ENCODE data around the gene CEP112.

The CEP112 gene

DNA sequence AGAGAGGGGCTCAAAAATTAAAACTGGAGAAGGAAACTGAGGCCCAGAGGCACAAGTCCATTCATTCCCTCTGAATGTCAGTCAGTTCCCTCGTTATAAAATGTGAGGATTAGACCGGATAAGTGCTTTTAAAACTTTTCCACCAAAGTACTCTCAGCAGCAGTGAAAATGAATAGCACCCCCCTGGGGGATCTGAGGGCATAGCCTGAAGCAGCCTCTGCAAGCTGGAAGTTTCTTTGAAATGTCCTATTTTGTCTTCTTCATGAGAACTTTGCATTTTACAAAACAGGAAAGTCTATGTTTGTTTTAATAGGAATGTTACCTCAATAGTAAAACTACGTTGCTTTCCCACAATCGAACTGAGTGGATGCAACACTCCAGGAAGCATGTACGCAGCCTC is 273.0 kb downstream of the CEP112 start:
- TF ChIP-seq ZFX (IDR thresholded peaks at IDR 0.05): no peak
- TF ChIP-seq, protein P1, sequence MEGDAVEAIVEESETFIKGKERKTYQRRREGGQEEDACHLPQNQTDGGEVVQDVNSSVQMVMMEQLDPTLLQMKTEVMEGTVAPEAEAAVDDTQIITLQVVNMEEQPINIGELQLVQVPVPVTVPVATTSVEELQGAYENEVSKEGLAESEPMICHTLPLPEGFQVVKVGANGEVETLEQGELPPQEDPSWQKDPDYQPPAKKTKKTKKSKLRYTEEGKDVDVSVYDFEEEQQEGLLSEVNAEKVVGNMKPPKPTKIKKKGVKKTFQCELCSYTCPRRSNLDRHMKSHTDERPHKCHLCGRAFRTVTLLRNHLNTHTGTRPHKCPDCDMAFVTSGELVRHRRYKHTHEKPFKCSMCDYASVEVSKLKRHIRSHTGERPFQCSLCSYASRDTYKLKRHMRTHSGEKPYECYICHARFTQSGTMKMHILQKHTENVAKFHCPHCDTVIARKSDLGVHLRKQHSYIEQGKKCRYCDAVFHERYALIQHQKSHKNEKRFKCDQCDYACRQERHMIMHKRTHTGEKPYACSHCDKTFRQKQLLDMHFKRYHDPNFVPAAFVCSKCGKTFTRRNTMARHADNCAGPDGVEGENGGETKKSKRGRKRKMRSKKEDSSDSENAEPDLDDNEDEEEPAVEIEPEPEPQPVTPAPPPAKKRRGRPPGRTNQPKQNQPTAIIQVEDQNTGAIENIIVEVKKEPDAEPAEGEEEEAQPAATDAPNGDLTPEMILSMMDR (conservative IDR thresholded peaks at IDR 0.05): 0 out of 2 replicates have a peak, but pooled peaks have one; percentile 1

DNA sequence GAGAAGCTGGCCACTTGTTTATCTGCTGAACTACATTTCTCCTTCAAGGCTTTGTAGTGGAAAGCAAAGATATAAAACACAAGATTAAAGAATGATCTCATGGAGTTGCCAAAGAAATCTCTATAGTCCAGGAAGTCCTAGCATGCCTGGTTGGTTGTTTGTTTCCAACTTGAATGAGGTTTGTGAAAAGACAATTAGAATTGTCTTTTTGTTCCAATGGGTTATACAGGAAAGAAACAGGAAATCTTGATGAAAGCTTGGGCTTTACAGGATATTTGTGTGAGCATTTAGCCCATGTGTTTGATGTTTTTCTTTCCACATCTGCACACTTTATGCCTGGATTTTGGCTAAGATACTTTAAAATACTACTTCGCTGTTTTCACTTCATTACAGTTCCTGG is 273.4 kb downstream of the CEP112 start:
- no peak overlapping the region for H3K27ac ChIP-seq
- TF ChIP-seq, protein P1 (conservative IDR thresholded peaks at IDR 0.05): 0 out of 2 replicates have a peak, but pooled peaks have one; percentile 2
- TF ChIP-seq ZFX (IDR thresholded peaks at IDR 0.05): no peak

More for the DNA sequence above, 273.0 kb downstream of the CEP112 start:
- no peak overlapping the region for H3K27ac ChIP-seq

DNA sequence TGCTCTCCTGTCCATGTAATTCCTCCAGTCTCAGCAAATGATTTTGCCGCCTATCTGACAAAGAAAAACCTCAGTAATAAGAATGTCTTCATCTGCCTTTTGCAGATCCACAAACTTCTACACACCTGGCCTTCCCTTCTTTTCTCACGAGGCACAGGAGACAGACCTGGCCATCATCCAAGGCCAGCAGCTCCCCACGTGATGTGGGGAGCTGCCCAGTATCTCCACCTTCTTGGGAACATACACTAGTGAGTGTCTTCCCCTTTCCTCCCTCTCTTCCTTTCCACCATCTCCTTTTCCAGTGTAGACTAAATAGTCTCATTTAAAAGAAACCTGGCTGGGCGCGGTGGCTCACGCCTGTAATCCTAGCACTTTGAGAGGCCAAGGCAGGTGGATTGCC is 274.4 kb downstream of the CEP112 start:
- no peak overlapping the region for H3K27ac ChIP-seq
- TF ChIP-seq ZFX (IDR thresholded peaks at IDR 0.05): no peak
- TF ChIP-seq, protein P1 (conservative IDR thresholded peaks at IDR 0.05): no peak

DNA sequence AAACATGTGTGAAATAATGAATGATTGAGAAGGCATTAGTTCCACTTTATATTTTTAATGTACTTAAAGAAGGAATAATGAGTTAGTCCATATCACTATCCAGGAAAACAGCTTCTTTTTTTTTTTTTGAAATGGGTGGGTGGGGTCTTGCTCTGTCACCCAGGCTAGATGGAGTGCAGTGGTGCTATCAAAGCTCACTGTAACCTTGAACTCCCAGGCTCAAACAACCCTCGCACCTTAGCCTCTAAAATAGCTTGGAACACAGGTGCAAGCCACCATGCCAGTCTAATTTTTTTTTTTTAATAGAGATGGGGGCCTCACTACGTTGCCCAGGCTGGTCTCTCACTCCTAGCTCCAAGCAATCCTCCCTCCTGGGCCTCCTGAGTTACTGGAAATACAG is 275.5 kb downstream of the CEP112 start:
- TF ChIP-seq ZFX (IDR thresholded peaks at IDR 0.05): no peak
- H3K27ac ChIP-seq: no peak overlapping the region

DNA sequence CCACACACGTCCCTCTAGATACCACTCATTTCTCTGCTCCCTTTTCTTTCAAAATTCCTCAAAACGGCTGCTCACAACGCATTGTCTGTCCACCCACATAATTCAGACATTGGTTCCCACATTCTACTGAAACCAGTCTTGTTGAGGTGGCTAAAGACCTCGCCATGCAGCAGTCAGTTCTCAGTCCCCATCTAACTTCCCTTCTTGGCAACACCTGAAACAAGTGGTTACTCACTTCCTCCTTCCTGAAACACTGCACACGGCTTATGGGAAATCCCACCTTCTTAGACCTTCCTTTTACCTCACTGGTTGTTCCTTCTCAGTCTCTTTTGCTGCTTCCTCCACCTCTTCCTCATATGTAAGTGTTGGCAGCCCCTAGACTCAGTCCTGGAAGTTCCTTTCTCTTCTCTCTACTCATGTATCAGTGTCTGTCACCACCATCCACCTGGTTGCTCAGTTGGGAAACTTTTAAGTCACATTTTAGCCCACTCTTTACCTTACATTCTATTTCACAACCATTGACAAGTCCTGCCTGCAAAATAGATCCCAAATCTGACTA is 277.1 kb downstream of the CEP112 start:
- TF ChIP-seq, protein P1 (conservative IDR thresholded peaks at IDR 0.05): no peak
- no peak for TF ChIP-seq ZFX (IDR thresholded peaks at IDR 0.05)
- no peak overlapping the region for H3K27ac ChIP-seq

DNA sequence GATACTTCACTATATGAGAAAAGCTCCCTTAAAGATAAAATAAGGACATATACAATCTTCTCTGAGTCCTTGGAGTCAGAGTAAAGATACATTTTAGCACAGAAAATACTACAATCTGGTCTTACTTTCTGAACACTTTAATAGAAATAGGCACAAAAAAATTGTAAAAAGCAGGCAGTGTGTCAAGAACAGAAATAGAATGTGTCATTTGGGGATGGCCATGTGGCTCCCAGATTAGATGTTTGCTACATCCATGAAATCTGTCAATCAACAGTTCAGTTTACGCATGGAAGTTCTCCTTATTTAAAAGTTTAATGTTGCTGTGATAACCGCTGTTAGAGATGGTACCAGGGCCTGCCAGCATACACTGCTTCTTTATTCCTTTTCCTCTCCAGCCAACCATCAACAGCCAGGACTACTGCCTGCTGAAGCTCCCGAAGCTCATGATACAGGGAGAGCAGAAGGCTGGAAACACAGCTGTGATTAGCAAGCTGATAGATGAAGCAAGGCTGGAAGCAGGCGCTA is 278.5 kb downstream of the CEP112 start:
- TF ChIP-seq, protein P1 (conservative IDR thresholded peaks at IDR 0.05): no peak
- TF ChIP-seq ZFX (IDR thresholded peaks at IDR 0.05): no peak

DNA sequence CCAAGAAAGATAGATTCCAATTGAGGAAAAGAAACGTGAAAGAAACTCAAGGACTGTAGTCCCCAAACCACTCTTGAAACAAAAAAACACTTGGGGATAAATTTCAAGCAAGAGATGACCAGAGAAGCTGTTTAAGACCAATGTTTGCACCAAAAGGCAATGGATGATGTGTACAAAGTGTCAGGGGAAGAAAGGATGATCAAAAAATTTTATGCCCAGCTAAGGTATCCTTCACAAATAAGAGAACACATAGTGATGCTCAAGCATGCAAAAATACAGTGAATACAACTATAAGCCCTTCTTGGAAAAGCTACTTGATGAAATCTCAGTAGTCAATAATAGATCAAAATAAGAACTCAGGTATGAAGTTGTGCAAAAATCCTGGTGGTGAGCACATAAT is 281.1 kb downstream of the CEP112 start:
- H3K27ac ChIP-seq: no peak overlapping the region
- no peak for TF ChIP-seq ZFX (IDR thresholded peaks at IDR 0.05)
- TF ChIP-seq, protein P1 (conservative IDR thresholded peaks at IDR 0.05): no peak

More for the DNA sequence above, 278.5 kb downstream of the CEP112 start:
- no peak overlapping the region for H3K27ac ChIP-seq

Measured in C4-2B (cell line).